AG04449 (cell line): Measurements from ENCODE around the gene ATP6V1D.
A peak's percentile ranks its signal among the peaks of the same experiment; 100 is the strongest.

Experiments
- CTCF ChIA-PET: fragments of 350-600 bp; formaldehyde crosslinking; extraction: SDS; loops from one replicate; lab custom pipeline; 2021; ENCODE audit warnings: antibody characterized with exemption; lab: Yijun Ruan, JAX
- POLR2A ChIA-PET: fragments of 400-600, 350-600 bp; formaldehyde crosslinking; extraction: SDS; loops from one replicate; lab custom pipeline; 2020; ENCODE audit warnings: antibody characterized with exemption, inconsistent platforms; lab: Yijun Ruan, JAX
- DNase-seq: peaks from one replicate; pipeline ENCODE4 v3.0.0-alpha.2; 2010; ENCODE audit warnings: low read depth, low spot score
- H3K4me3 ChIP-seq: 2 replicates; pipeline ENCODE4 v1.5.1; 2011; ENCODE audit warnings: low read depth, mild to moderate bottlenecking, control low read depth, low read length
- TF ChIP-seq, protein P1 (sequence below): IDR thresholded peaks from one replicate; pipeline ENCODE4 v1.5.1; 2011; ENCODE audit warnings: mild to moderate bottlenecking, moderate library complexity, low read length, control low read depth, inconsistent platforms; ENCODE audit not compliant: insufficient read depth; ENCODE audit errors: missing control alignments

Gene ATP6V1D

DNA sequence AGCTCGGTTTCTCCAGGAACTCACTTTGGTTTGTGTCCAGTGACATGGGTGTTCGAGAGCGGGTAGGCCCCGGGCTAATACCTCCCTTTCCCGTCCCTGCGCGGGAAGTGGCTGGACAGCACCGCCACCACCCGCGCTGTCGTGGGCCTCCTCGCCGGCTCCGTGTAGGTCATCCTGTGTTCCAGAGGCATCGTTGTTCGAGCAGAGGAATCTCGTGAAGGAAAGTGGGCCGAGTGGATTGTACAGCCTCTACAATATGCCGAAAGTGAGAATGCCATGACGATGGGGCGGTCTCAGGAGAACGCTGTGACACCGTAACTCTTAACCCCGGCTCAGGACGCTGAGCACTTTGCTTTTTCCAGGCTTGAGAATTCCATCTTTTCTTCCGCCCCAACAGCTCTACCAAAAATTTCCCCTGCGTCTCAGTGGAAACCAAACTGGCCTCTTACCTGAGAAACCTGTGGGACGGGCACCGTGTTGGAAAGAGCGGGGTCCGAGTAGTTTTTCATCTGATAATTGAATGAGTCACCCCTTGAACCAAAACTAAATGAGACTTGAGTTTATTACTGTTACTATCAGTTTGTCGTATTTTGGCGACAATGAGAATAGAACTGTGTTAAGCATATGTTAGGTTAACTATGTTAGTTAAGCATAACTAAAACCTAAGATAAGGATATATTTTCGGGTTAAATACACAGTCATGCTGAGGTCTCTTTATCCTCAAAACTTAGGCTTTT, 1.0 kb upstream of the ATP6V1D start:
- POLR2A ChIA-PET = interaction anchor here (1.3 kb wide), 1 partner anchor 736 kb away, joined by 3 read pairs; no protein-coding TSS in a partner anchor
- H3K4me3 ChIP-seq = peak overlapping the region; percentile 97
- no peak for DNase-seq
- CTCF ChIA-PET = interaction anchor here (1.0 to 5.3 kb wide), 39 partner anchors 9 to 736 kb away, joined by 3 to 58 read pairs (median 4); no protein-coding TSS in a partner anchor
- TF ChIP-seq, protein P1, sequence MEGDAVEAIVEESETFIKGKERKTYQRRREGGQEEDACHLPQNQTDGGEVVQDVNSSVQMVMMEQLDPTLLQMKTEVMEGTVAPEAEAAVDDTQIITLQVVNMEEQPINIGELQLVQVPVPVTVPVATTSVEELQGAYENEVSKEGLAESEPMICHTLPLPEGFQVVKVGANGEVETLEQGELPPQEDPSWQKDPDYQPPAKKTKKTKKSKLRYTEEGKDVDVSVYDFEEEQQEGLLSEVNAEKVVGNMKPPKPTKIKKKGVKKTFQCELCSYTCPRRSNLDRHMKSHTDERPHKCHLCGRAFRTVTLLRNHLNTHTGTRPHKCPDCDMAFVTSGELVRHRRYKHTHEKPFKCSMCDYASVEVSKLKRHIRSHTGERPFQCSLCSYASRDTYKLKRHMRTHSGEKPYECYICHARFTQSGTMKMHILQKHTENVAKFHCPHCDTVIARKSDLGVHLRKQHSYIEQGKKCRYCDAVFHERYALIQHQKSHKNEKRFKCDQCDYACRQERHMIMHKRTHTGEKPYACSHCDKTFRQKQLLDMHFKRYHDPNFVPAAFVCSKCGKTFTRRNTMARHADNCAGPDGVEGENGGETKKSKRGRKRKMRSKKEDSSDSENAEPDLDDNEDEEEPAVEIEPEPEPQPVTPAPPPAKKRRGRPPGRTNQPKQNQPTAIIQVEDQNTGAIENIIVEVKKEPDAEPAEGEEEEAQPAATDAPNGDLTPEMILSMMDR = no peak

DNA sequence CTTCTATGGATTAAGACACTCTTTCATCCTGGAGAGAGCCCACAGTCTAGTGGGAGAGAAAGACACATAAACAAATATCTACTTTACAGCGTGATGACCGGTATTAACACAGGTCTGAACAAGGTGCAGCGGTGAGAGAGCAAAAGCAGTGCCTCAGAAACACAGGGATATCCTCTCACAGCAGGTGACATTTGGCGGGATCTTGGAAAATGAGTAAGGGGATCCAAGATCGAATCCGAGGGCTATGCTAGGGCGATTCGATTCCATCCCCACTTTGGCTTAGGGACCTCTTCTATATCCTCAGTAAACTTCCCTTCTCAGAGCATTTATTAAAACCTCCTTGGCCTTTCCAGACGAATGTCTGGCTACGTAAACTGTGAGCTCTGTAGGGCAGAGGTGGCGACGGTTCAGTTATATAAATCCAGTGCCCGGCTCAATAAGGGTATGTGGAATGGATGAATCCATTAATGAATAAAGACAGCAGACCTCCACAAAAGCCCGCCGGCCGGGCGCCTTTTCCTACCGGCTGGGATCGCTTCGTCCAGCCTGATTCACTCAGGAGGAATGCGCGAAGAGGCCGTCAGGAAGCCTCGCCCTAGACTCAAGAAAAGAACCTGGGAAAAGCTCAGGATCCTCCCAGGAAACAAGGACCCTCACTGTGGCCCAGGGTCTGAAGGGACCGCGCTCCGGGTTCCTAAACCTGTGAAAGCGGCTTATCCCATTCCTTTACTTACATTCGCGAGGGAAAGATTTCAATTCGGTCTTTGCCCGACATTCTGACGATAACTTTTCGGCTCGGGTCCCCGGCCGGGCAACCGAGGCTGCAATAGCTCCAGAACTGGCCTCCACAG, 455 bp downstream of the ATP6V1D start:
- DNase-seq = no peak
- TF ChIP-seq, protein P1 = no peak
- peak overlapping the region; percentile 84 for H3K4me3 ChIP-seq
- ChIA-PET CTCF (interaction anchor here (0.7 to 5.3 kb wide), 47 partner anchors 8 to 734 kb away, joined by 3 to 58 read pairs (median 4); no protein-coding TSS in a partner anchor), POLR2A (interaction anchor here (0.6 to 1.3 kb wide), 4 partner anchors 10 to 735 kb away, joined by 3 to 4 read pairs (median 3); no protein-coding TSS in a partner anchor)

DNA sequence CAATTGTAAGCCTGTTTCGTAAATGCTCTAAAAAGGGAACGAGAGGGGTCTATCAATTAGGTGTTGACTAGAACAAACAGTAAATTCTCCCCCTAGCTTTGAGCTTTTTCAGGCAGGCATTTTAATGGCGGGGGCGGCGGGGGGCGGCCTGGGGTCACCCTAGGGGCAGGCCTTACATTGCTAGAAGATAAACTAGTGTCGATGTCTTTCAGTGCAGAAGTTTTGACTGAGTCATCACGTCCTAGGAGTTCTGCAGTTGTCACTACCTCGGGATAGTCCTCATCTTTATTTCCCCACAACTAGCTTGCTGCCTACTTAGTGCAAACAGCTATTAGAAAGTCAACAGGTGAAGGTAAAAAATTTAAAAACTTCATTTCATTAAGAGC, 1.6 kb downstream of the ATP6V1D start:
- POLR2A ChIA-PET = no interaction called here
- CTCF ChIA-PET = interaction anchor here (2.3 to 5.3 kb wide), 2 partner anchors 27 to 192 kb away, joined by 9 to 58 read pairs; no protein-coding TSS in a partner anchor

DNA sequence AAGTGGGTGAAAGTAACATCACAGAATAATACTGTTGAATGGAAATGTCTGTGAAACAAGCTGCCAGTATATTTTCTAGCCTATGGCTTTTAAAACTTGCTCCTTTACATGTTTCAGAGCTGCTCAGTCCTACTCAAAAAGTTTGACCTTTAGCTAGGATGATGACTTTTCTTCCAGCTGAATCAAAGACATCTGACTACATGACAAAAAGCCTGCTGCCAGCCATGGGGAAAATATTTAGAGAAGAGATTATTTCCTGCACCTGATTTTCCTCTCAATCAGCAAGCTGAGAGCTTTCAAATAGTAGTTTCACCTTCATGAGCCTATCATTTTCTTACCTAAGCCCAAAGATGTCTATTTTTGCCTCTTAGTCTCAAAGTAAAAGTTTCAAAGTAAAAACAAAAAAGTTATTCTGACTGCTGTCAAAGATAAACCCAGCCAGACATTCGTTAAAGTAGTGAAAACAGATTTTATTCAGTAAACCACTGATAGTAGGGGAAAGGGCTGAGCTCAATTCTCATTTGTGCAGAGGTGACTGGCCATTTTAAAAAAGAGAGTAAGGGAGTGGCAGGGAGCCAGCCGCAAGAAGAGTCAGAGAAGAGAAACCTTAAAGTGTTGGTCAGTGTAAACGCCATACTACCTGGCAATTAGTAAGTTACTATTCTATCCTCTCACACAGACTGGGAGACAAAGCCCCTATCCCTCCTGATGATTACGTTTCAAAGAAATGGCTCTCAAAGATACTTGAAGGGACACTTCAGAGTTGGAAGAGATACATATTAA, 2.2 kb downstream of the ATP6V1D start:
- POLR2A ChIA-PET = interaction anchor here (0.6 kb wide), 1 partner anchor 49 kb away, joined by 3 read pairs; no protein-coding TSS in a partner anchor
- CTCF ChIA-PET = interaction anchor here (1.0 to 5.3 kb wide), 3 partner anchors 21 to 191 kb away, joined by 5 to 58 read pairs (median 9); no protein-coding TSS in a partner anchor
- TF ChIP-seq, protein P1 = no peak
- peak overlapping the region; percentile 10; the same call in 1 of the 2 replicates for H3K4me3 ChIP-seq
- no peak for DNase-seq

More for the DNA sequence above, 1.6 kb downstream of the ATP6V1D start:
- TF ChIP-seq, protein P1 = no peak
- H3K4me3 ChIP-seq = peak overlapping the region; percentile 10
- no peak for DNase-seq

DNA sequence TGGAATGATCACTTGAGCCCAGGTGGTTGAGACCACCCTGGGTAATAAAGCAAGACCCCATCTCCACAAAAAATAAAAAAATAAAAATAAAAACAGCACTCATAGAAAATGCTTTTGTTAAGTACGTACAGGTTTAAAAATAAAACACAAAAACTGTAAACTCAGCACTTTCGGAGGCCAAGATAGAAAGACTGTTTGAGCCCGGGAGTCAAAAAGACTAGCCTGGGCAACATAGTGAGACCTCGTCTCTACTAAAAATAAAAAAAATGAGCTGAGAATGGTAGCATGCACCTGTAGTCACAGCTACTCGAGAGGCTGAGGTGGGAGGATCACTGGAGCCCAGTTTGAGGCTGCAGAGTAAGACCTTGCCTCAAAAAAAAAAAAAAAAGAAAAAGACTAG, 7.5 kb downstream of the ATP6V1D start:
- DNase-seq = no peak
- TF ChIP-seq, protein P1 = no peak
- ChIA-PET POLR2A (no interaction called here), CTCF (interaction anchor here (2.3 kb wide), 1 partner anchor 8 kb away, joined by 16 read pairs; the partner anchor contains the start of genes ATP6V1D and EIF2S1)
- no peak overlapping the region for H3K4me3 ChIP-seq
